Activated T-cell treated with anti-CD3 and anti-CD28 coated beads for 1 hour (primary cell): ENCODE data around the gene ANKRD12.

Experiments used
- DNase-seq: peaks from one replicate; pipeline ENCODE4 v3.0.0-alpha.2; 2020; ENCODE audit warnings: low read depth

ANKRD12 gene

GRCh38 chr18:9106800-9107584 is 29.6 kb upstream of the ANKRD12 start:
- no peak for DNase-seq

GRCh38 chr18:9108911-9109310 is 27.7 kb upstream of the ANKRD12 start:
- DNase-seq: no peak

GRCh38 chr18:9109523-9109922 is 27.1 kb upstream of the ANKRD12 start:
- DNase-seq: no peak

- no peak for DNase-seq
Observed at GRCh38 chr18:9113468-9114149, 23.0 kb upstream of the ANKRD12 start.

- DNase-seq: no peak
Observed at GRCh38 chr18:9115984-9116383, 20.6 kb upstream of the ANKRD12 start.

- DNase-seq: no peak
Observed at GRCh38 chr18:9117980-9118841, 18.4 kb upstream of the ANKRD12 start.

GRCh38 chr18:9120796-9121195 is 15.8 kb upstream of the ANKRD12 start:
- DNase-seq: no peak

GRCh38 chr18:9123520-9123919 is 13.1 kb upstream of the ANKRD12 start:
- no peak for DNase-seq

GRCh38 chr18:9124824-9125223 is 11.8 kb upstream of the ANKRD12 start:
- DNase-seq: no peak

GRCh38 chr18:9126337-9126736 is 10.2 kb upstream of the ANKRD12 start:
- no peak for DNase-seq

- no peak for DNase-seq
Observed at GRCh38 chr18:9130195-9130594, 6.4 kb upstream of the ANKRD12 start.

- no peak for DNase-seq
Observed at GRCh38 chr18:9130806-9131205, 5.8 kb upstream of the ANKRD12 start.

GRCh38 chr18:9132628-9133027 is 4.0 kb upstream of the ANKRD12 start:
- DNase-seq: no peak

- no peak for DNase-seq
Observed at GRCh38 chr18:9133225-9133624, 3.4 kb upstream of the ANKRD12 start.

- no peak for DNase-seq
Observed at GRCh38 chr18:9135081-9135911, 1.3 kb upstream of the ANKRD12 start.

- DNase-seq: no peak
Observed at GRCh38 chr18:9135912-9136314, 668 bp upstream of the ANKRD12 start.

GRCh38 chr18:9137168-9138066 is 836 bp downstream of the ANKRD12 start:
- peak; percentile 49 for DNase-seq

- DNase-seq: no peak
Observed at GRCh38 chr18:9139400-9140039, 2.9 kb downstream of the ANKRD12 start.

- DNase-seq: no peak
Observed at GRCh38 chr18:9140381-9140780, 3.8 kb downstream of the ANKRD12 start.

- no peak for DNase-seq
Observed at GRCh38 chr18:9140984-9141383, 4.4 kb downstream of the ANKRD12 start.
